ENCODE measurements around the gene NAA15. TPM values are rescaled to one million over a fixed set of nuclear protein-coding genes. Genes with fewer than 3 reads are reported as not detected.
"Not testable (repeated sequence)": the region's sequence is repeated elsewhere in the genome, so short reads cannot be mapped to it uniquely, and the experiment has no call there.

The NAA15 gene
- total RNA-seq (2014; rRNA removed) = 45.7 and 60.3 TPM in 2 replicates
- 12.6 TPM for polyA plus RNA-seq (2012)

DNA sequence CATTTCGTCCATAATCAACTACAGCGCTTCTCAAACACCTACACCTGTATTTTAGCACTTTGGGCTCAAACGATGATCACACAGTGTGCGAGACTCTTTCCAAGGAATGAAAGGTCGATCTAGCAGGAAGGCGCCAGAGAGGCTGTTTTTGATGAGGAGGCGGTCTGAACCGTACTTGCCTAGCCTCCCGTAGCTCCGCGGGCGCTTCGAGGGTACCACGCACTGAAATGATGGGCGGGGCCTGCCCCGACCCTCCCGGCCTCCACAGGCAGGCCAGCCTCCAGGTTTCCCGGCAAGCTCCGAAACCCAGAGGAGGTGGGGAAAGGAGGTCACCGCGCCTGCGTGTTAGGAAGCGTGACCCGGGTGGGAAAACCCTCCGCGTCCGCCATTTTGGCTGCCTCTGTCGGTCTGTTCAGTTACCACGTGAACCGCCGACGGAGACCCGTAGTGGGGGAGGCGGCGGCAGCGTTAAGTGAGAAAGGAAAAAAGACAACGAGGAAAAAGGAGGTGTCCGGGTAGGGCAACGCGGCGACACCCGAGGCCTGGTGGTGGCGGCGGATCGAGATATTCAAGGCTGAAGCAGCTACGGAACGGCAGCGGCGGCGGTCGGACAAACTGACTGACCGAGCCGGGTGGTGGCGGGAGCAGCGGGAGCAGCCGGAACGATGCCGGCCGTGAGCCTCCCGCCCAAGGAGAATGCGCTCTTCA lies at the start of gene NAA15:
Gene NAA15 (plus strand): TSS at position 393 of the 708 bp plus-strand sequence. CDS start 273 bp downstream, at position 666.
- peak; percentile 96 for DNase-seq (ENCODE audit: low read depth)

DNA sequence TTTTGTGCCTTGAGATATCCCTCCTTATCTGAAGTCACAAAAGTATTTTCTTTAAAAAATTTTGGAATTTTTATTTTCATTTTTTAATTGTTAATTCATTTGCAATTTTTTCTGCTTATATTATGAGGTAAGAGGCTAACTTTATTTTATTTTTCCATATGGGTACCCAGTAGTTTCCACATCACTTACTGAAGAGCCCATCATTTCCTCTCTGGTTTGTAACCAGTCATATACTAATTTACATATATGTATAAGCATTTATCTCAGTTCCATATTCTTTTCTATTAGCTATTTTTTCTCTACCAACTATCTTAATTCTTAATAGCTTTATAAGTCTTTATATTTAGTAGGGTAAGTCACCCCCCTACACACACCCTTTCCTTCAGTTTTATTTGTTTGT lies 48.3 kb upstream of the NAA15 start:
- DNase-seq (ENCODE audit: low read depth) = no peak

DNA sequence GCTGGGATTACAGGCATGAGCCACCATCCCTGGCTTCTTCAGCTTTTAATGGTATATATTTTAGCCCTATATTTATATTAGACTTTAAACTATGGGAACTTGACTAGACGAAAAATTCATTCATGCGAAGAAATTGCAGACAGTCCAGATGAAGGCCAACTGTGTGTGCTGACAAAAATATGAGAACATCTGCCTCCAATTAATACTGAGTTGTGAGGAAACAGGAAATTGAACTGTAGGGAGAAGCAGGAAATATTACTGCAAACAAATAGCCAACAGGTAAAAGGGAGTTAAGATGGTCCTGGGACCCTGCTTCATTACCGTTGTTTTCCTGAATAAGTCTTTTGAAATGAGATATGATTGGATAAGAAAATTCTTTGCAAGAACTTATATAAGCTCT lies 47.6 kb upstream of the NAA15 start:
- no peak for DNase-seq (ENCODE audit: low read depth)

DNA sequence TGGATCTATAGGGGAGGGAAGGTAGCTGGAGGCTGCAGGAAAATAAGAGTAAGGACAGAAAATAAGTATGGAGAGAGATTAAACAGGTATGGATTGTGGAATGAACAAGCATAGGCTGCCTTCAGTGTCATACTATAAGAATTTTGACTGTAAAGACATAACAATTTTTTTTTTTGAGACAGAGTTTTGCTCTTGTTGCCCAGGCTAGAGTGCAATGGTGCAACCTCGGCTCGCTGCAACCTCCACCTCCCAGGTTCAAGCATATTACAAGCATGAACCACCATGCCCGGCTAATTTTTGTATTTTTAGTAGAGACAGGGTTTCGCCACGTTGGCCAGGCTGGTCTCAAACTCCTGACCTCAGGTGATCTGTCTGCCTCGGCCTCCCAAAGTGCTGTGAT lies 45.7 kb upstream of the NAA15 start:
- not testable (repeated sequence) for DNase-seq (ENCODE audit: low read depth)

DNA sequence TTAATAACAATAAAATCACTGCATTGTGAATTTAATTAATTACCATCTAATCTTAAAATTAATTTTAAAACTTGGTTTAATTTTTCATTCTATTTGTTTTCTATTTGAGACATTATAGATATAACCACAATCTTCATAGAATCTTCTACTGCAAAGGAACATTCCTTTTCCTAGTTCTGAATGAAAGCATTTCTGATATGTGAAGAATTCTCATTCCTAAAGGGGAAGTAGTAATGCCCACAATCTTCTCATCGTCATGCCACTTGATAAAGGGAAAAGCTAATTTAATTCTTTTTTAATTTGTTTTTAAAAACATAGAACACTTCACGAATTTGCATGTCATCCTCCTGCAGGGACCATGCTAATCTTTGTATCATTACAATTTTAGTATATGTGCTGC lies 45.0 kb upstream of the NAA15 start:
- DNase-seq (ENCODE audit: low read depth) = no peak

DNA sequence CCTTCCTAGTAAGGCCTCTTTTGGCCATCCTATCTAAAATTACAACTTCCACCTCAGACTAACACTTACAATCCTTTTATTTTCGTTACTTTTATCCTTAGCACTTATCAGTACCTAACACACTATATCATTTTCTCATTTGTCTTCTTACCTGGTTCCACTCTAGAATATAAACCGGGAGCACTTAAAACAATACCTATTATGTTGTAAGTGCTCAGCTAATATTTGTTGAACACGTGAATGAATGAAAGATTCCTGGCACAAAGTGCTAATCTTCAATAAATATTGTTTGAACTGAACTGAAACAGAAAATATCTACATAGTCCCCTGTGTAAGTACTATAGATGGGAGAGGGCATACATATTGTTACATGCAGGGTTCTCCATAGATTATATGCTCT lies 35.7 kb upstream of the NAA15 start:
- DNase-seq (ENCODE audit: low read depth) = no peak

DNA sequence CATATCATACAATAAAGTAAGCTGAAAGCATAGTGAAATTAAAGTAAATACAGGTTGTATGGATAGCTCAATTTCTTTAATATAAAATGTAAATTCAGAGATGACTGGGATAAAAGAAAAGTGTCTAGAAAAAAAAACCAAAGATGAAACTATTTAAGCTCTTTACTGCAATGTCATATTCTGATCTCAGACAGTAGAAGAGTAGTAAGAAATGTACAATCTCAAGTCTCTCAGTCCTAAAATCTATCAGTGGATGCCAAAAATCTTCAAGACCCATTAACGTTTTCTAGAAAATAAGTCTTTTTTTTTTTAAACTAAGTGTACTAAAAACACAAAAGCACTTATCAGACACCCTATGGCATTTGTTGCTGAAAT lies 35.1 kb upstream of the NAA15 start:
- no peak for DNase-seq (ENCODE audit: low read depth)

DNA sequence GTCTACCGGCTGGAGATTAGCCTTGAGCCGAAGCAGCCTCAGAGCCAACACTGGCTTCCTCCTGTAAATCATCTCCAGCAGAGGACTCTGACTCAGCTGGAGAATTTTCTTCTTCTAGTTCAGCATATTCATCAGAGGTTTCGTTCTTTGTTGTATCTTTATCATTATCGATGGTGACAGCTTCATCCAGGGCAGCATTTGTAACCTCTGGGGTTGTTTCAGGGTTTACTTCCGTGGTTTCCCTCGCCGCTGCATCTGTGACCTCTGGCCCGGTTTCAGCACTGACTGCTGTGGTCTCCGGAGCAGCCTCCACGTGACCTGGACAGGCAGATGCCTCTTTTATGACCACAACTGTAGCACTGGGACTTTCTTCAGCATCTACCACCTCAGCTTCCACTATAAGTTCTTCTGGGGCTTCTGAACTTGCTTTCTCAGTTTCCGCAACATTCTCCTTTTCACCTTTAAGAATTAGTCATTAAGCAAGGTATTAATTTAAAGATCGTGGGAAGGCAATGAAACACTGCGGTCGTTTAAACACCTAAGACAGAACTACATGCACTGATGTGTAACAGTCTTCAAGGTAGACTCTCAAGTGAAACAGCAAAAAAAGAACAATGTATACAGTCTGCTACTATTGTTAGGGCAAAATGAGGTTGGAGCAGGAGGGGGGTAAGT lies 34.6 kb upstream of the NAA15 start:
- DNase-seq (ENCODE audit: low read depth) = peak; percentile 85

DNA sequence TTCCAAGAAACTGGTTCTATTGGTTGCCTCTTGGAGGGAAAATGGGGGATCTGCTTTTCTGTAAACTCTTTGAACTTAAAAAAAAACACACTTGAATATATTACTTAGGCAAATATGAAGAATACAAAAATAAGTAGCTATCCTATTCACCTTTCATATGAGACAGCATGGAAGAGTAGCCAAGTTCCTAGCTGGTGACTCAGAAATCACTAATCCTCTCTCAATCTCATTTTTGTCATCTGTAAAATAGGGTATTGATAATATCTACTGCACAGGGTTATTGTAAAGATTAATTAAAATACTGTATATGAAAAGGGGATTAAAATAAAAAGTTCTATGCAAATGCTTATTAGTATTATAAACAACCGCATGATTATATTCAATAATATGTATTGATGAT lies 34.0 kb upstream of the NAA15 start:
- no peak for DNase-seq (ENCODE audit: low read depth)

DNA sequence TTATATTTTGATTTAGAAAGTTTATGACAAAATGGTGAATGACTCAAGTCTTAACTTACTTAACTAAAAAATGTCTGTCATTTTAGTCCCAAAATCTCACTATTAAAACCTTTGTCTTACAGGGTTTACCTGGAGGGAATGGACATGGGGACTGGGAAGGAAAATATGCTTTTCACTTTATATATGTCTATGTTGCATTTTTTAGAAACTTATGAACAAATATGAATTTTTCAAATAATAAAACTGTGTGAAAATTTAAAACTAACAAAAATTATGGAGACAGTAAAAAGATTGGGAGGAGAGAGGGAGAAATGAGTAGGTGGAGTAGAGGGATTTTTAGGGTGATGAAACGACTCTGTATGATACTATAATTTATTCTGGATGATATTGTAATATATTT lies 27.5 kb upstream of the NAA15 start:
- no peak for DNase-seq (ENCODE audit: low read depth)

DNA sequence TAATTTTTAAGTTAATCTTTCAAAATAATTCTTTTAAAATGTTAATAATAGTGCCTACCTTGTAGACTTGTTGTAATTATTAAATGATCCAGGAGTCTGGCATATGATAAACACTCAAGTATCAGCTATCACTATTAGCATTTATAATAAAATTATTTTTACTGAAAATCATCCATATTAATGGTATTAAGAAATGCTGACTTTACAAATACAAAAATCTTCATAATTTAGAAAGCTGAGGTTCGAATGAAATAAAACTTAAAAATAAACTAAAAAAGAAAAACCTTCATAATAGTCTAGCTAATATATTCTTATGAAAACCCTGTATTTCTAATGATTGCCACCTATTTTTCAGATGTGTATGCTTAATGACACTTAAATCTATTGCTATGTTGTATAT lies 26.5 kb upstream of the NAA15 start:
- no peak for DNase-seq (ENCODE audit: low read depth)

DNA sequence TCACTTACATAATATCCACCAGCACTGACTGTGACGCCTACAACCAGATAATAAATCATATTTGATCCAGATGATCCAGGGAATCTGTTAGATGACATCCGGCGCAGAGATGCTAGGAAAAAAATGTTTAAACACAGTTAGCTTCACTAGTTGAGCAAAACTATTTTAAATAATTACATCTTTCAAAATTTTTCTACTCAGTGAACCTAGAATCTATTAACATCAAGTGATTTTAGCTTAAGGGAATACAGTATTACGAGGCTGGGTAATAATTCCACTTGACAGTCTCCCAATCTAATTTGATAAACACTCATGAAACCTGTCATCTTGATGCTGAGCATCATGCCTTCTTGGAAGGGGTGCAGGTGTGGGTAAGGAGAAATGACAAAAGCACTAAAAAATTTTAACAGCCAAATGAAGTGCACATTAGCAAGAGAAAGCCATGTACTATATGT lies 26.0 kb upstream of the NAA15 start:
- no peak for DNase-seq (ENCODE audit: low read depth)

DNA sequence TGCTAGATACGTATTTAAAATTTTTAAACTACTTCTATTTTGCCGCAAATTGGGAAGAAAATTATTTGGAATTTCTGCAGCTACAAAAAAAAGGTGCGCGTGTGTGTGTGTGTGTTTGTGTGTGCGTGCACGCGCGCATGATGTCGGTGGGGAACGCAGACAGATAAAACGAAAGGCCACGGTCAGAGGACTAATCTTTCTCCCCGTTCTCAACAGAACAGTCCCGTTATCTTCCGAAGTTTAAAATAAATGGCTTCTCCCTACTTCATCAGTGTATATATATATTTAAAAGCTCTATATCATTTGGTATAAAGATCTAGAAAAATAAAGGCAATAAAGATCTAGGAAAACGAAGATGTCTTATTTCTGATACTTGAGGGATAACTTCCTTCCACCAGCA lies 22.8 kb upstream of the NAA15 start:
- DNase-seq (ENCODE audit: low read depth) = no peak

DNA sequence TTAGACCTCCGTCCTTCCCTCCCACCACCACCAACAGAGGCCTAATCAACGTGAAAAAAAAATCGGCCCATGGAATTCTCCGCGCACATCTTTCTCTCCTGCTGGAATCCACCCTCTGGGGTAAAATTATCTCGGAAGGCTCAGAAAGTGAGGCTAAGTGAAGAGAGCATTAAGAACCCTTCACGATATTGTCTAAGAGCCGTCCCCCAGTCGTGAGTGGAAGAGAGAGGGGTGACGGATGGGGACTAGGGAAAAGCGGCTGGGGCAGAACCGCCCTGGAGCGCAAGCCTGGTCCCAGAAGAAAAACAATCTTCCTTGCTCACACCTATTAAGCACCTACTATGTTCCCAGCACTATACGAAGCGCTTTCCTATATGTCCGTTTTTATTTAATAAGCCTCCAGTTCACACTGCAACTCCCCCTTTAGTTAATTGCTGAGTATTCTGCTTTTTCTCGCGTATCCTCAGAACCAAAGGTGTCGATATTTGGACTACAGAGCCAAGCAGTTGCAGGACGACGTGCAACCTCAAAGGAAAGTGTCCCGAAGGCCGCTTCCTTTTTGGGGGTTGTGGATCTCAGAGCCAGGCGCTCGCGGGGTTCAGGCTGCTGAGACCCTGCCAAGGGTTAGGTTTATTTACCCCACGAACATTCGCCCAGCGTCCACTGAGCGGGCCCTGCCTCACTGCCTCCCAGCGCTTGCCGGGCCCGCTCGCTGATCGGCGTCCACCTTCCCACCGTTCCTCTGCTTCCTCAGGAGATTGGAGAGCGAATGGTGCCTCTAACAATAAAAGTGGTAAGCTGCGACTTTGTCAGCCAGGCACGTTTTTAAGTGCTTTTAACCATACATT lies 22.2 kb upstream of the NAA15 start:
- DNase-seq (ENCODE audit: low read depth) = no peak

DNA sequence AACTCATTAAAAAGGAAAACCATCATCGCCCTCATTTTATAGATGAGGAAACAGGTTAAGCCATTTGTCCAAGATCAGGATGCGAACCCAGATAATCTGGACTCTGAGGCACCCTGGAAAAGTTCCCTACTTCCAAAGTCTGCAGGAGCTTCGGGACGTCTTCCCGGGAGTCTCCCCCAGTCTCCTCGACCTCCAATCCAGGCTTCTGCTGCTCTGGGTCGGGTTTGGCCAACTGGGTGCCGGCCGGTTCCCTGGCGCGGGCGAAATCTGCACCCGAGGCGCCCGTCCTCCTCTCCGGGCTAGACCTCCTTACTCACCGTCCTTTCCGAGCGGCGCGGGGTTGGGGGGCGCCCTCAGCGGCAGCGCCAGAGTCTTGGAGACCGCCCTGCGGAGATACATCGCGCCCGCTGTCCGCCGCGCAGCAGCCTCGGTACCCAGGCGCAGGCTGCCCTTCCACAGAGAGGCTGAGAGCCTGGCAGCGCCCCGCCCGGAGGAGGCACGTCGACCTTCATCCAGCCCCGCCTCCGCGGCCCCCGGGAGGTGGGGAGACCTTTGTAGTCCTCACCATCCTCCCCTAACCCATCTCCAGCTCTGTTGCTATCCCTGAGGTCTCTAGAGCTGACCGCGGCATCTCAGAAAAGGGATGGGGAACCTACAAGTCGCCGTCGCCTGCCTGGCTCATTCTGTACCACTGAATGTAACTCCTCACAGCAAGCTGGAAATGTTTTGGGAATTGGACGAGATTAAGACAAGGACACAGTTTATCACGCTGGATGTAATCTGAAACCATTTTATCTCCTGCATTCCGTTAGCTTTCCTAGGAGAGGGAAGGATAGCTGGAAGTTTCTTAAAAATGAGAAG lies 21.3 kb upstream of the NAA15 start, which contains the start of gene MGARP:
Gene MGARP (minus strand): TSS at position 466 of the 861 bp plus-strand sequence. CDS start 67 bp downstream, at position 399.
- peak; percentile 21 for DNase-seq (ENCODE audit: low read depth)

DNA sequence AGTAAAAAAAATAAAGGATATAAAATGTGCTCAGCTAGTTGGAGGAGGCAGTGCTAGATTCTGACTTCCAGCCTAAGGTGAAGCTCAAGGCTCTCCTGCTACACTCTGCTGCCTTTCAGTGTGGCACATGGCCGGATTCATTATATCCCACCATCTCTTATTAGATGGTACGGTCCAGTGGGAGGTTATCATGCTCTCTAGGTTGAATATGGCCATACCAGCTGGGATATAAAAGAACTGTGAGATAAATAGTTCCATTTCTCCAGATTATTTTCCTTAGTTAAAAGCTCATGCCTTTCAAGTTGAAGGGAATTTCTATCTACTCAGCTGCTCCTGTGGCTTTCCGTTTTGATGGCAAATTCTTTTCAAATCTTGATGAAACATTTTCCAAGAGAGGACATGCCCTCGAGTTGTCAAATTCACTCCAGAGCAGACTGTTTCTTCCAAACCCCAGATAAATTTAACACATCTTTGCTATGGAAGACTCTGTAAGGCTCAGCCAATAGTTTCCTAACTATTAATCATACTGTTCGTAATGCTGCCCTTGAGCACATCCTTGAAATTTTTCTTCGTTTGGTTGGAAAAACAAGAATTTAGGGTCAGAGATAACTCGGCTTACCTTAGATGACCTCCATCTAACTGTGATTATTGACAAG lies 19.1 kb upstream of the NAA15 start:
- DNase-seq (ENCODE audit: low read depth) = peak; percentile 2

DNA sequence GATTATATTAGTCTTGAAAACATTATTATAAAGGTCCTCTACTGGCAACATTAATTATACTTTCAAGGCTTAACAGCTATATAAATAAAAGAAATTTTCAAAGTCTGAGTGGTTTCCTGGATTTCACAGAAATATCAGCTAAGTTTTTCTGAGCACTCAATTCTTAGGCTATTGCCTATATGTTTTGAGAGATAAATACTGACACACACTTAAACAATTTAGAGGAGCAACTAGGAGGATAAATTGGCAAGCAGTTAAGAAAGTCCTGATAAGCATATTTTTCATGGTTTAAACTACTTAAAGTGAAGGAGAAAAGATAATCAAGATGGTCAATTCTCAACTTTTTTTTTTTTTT lies 18.6 kb upstream of the NAA15 start:
- no peak for DNase-seq (ENCODE audit: low read depth)

DNA sequence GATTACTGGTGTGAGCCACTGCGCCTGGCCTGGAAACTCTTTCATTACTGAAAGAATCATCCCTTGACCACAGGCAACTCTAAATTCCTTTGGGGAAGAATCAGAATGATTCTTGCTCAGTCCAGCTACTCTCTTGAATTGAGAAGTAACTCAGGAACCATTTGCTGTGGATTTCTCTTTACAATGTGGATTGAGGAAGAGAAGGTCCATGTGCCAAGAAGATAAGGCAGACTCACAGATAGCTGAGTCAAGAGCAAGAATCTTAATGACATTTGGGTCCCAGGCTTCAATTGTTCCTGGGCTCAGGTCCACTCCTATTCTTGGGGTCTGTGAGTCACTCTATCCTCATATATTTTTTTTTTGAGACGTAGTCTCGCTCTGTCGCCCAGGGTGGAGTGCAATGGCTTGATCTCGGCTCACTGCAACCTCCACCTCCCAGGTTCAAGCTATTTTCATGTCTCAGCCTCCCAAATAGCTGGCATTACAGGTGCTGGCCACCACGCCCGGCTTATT lies 15.1 kb upstream of the NAA15 start:
- no peak for DNase-seq (ENCODE audit: low read depth)

DNA sequence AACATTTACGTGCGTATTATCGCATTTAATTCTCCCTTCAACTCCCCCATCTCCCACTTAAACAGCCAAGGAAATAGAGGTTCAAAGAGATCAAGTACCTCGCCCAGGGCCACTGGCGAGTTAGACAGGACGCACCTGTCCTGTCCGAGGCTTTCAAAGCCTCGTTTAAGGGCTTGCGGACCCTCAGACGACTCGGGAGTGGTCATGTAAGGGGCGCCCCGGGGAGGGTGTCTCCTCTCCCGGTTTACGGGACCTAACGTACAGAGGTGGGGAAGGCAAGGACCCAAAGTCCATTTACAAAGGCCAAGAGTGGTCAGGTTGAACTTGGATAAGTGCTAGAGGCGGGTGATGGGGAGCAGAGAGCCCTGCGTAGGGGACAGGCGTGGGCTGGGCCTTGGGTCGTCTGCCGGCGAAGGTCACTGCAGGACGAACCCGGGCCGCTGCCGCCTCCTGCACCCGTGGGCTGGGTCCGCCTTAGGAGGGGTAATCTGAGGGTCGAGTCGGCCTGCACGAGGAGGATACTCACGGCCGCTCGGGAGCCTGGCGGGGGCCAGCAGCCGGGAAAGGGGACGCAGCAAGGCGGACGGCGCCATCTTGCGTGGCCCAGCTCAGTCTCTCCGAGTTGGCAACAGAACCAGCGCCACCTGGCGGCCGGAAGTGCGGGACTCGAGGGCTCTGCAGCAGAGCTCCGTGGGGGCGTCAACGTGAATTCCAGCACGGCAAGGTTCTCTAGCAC lies 5.9 kb upstream of the NAA15 start:
- peak; percentile 87 for DNase-seq (ENCODE audit: low read depth)

DNA sequence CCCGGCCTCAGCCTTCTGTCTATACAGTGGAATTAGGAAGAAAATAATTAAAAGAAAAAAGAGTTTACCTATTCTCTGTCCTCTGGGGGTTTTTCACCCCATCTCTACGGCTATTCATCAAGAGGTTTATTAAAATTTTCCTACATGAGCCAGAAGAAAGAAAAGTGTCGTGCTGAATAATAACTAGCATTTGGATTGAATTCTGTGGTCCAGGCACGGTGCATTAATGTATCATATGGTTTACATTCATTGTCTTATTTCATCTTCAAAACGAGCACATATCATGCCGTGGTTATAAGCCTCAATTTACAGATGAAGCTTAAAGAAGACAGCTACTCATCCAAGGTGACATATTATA lies 5.4 kb upstream of the NAA15 start:
- DNase-seq (ENCODE audit: low read depth) = no peak
